Measurements from ENCODE around the gene TREX2.
"Not testable (repeated sequence)": the region's sequence is repeated elsewhere in the genome, so short reads cannot be mapped to it uniquely, and the experiment has no call there.

Gene TREX2

DNA sequence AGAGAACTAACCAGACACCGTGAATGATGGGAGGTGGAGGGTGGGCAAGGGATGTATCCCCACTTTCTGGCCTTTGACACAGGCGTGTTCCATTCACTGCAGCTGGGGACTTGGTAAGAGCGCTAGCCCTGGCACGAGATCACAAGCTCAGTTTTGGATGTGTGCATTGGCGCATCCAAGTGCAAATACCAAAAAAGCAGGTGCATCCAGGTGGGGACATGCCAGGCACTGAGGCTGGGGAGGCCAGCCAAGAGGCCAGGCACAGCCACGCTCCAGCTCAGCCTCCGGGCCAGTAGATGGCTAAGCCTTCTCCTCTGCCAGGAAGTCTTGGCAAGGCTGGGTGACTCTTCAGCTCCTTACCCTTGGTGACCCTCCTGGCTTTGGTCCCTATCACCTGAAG is 39.0 kb downstream of the TREX2 start:
- Histone ChIP-seq H3K9me3 (ENCODE audit: severe bottlenecking) (no peaks in the 10 kb centered on the region), H3K27me3 (ENCODE audit: insufficient read depth, poor library complexity, severe bottlenecking) (no peaks in the 10 kb centered on the region), H3K4me3 (ENCODE audit: severe bottlenecking) (no peak overlapping the region), H3K36me3 (ENCODE audit: low read depth) (no peaks in the 10 kb centered on the region), H3K4me1 (ENCODE audit: insufficient read depth, poor library complexity, severe bottlenecking) (no peaks in the 10 kb centered on the region), H3K27ac (ENCODE audit: poor library complexity, severe bottlenecking) (no peak overlapping the region)
- no peak for DNase-seq (ENCODE audit: low spot score)
- TF ChIP-seq, protein P1, sequence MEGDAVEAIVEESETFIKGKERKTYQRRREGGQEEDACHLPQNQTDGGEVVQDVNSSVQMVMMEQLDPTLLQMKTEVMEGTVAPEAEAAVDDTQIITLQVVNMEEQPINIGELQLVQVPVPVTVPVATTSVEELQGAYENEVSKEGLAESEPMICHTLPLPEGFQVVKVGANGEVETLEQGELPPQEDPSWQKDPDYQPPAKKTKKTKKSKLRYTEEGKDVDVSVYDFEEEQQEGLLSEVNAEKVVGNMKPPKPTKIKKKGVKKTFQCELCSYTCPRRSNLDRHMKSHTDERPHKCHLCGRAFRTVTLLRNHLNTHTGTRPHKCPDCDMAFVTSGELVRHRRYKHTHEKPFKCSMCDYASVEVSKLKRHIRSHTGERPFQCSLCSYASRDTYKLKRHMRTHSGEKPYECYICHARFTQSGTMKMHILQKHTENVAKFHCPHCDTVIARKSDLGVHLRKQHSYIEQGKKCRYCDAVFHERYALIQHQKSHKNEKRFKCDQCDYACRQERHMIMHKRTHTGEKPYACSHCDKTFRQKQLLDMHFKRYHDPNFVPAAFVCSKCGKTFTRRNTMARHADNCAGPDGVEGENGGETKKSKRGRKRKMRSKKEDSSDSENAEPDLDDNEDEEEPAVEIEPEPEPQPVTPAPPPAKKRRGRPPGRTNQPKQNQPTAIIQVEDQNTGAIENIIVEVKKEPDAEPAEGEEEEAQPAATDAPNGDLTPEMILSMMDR (IDR thresholded peaks at IDR 0.05; ENCODE audit: poor library complexity, severe bottlenecking) = no peak
- no peak for ATAC-seq (ENCODE audit: low read depth)

DNA sequence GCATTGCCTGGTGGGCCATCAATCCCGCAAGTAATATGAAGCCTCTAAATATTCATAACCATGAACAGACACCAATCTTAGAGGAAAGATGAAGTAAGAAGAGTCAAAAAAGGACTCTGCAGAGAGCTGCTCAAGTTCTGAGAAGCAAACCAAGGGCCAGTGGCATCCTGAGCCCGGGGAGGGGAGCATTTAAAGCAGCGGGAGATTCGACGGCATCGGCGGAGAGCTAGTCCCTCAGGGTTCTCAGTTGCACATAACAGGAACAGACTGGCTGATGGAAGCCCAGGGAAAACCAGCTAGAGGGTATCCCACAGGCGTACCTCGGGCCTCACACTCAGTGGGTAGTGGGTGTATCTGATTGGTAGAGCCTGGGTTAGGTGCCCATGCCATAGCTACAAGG is 39.8 kb downstream of the TREX2 start:
- TF ChIP-seq, protein P1 (IDR thresholded peaks at IDR 0.05; ENCODE audit: poor library complexity, severe bottlenecking) = no peak
- no peaks in the 10 kb centered on the region for H3K4me1 ChIP-seq (ENCODE audit: insufficient read depth, poor library complexity, severe bottlenecking)
- no peak for ATAC-seq (ENCODE audit: low read depth)
- no peak overlapping the region for H3K4me3 ChIP-seq (ENCODE audit: severe bottlenecking)
- H3K9me3 ChIP-seq (ENCODE audit: severe bottlenecking) = no peaks in the 10 kb centered on the region
- no peak overlapping the region for H3K27ac ChIP-seq (ENCODE audit: poor library complexity, severe bottlenecking)
- DNase-seq (ENCODE audit: low spot score) = no peak
- H3K27me3 ChIP-seq (ENCODE audit: insufficient read depth, poor library complexity, severe bottlenecking) = no peaks in the 10 kb centered on the region
- no peaks in the 10 kb centered on the region for H3K36me3 ChIP-seq (ENCODE audit: low read depth)

DNA sequence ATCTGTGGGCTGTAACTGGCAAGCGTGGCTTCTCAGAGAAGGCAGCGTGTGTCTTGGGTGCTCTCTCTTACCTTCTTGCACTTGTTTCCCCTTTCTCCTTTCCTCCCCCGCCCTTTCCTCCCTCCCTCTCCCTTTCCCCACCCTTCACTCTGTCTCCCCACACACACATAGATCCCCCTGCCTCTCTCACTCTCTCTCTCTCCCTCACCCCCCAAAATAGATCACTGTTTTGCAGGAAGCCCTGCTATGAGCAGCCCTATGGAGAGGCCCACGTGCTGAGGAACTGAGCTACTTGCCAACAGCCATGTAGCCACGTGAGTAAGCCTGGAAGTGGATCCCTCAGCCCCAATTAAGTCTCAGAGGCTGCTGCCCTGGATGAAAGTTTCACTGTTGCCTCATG is 40.4 kb downstream of the TREX2 start:
- ATAC-seq (ENCODE audit: low read depth) (no peak), DNase-seq (ENCODE audit: low spot score) (no peak)
- H3K4me3 ChIP-seq (ENCODE audit: severe bottlenecking) = no peak overlapping the region
- H3K9me3 ChIP-seq (ENCODE audit: severe bottlenecking) = no peaks in the 10 kb centered on the region
- no peaks in the 10 kb centered on the region for H3K36me3 ChIP-seq (ENCODE audit: low read depth)
- no peak overlapping the region for H3K27ac ChIP-seq (ENCODE audit: poor library complexity, severe bottlenecking)
- TF ChIP-seq, protein P1 (IDR thresholded peaks at IDR 0.05; ENCODE audit: poor library complexity, severe bottlenecking) = no peak
- H3K27me3 ChIP-seq (ENCODE audit: insufficient read depth, poor library complexity, severe bottlenecking) = no peaks in the 10 kb centered on the region
- H3K4me1 ChIP-seq (ENCODE audit: insufficient read depth, poor library complexity, severe bottlenecking) = no peaks in the 10 kb centered on the region

DNA sequence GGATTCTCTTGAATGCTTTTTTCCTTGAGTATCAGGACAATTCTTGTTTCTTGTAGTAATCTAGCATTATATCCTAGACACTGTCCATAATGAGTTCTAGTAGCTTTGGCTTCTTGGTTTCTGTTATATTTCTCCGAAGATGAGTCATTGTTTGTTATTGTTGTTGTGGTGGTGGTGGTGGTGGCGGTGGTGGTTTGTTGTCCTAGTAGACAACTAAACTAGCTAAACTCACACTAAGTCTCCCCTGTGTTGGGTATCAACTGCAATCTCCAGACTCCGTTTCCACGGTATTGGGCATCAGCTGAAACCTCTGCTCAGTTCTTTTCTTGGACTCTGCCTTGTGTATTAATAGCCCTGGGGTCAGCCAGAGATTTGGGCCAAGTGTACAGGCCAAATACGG is 41.5 kb downstream of the TREX2 start:
- not testable (repeated sequence) for H3K4me3 ChIP-seq (ENCODE audit: severe bottlenecking); H3K27ac ChIP-seq (ENCODE audit: poor library complexity, severe bottlenecking); DNase-seq (ENCODE audit: low spot score); H3K27me3 ChIP-seq (ENCODE audit: insufficient read depth, poor library complexity, severe bottlenecking); H3K36me3 ChIP-seq (ENCODE audit: low read depth); H3K9me3 ChIP-seq (ENCODE audit: severe bottlenecking); ATAC-seq (ENCODE audit: low read depth); H3K4me1 ChIP-seq (ENCODE audit: insufficient read depth, poor library complexity, severe bottlenecking)

DNA sequence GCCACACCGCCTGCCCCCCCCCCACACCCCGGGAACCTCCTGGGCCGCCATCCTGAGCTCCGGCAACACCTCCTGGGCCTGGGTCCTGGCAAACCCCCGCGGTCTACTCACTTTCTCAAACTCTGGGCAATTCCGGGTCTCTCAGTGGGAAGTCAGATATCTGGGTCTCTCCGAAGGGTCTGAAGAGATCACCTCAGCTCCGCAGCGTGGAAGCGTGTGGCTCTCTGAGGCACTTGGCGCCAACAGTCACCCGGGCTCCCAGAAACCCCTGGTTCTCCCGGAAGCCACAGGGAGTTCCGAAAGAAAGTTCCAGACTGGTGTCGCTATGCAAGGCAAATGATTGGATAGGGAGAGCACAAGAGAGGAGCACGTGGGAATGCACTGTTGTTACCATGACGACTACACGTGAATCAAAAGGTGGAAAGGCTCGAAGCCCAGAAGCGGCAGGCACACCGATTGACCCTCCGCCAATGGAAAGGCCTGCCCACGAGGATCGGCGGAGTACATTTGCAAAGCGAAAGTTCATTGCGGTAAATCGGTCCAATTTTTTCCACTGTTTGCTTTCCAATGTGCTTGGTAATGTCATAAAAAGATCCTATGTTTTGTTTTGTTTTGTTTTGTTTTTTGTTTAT is 44.6 kb downstream of the TREX2 start, which contains the start of gene PNMA6E:
PNMA6E (minus strand) TSS at position 218 of the 632 bp plus-strand sequence. CDS start 2,501 bp downstream, outside the sequence.
- no peak within 1 kb of the TSS for H3K4me3 ChIP-seq (ENCODE audit: severe bottlenecking)
- ATAC-seq (ENCODE audit: low read depth) (no peak), DNase-seq (ENCODE audit: low spot score) (no peak)
- TF ChIP-seq, protein P1 (IDR thresholded peaks at IDR 0.05; ENCODE audit: poor library complexity, severe bottlenecking) = no peak
- no peaks in the 10 kb centered on the region for H3K27me3 ChIP-seq (ENCODE audit: insufficient read depth, poor library complexity, severe bottlenecking)
- no peaks in the 10 kb centered on the region for H3K9me3 ChIP-seq (ENCODE audit: severe bottlenecking)
- no peaks in the 10 kb centered on the region for H3K4me1 ChIP-seq (ENCODE audit: insufficient read depth, poor library complexity, severe bottlenecking)
- no peaks in the 10 kb centered on the region for H3K36me3 ChIP-seq (ENCODE audit: low read depth)
- H3K27ac ChIP-seq (ENCODE audit: poor library complexity, severe bottlenecking) = no peak within 1 kb of the TSS

Measured in RWPE2 (cell line).